KOPT-K1 (cell line): Measurements from ENCODE around the gene ZNF514.

Experiments
- H3K27ac ChIP-seq: fragments of 200-600 bp; sonication (generic); 2 replicates; pipeline ENCODE4 v1.5.1; 2016; ENCODE audit warnings: antibody characterized with exemption, mild to moderate bottlenecking, low read depth, low read length; ENCODE audit not compliant: poor library complexity, severe bottlenecking
- H3K36me3 ChIP-seq: fragments of 200-600 bp; sonication (generic); 2 replicates; pipeline ENCODE4 v1.5.1; 2017; ENCODE audit warnings: antibody characterized with exemption, mild to moderate bottlenecking, low read length, moderate library complexity; ENCODE audit not compliant: insufficient read depth
- H3K9me3 ChIP-seq: fragments of 200-600 bp; sonication (generic); 2 replicates; pipeline ENCODE4 v1.5.1; 2017; ENCODE audit warnings: antibody characterized with exemption, low read length, mild to moderate bottlenecking; ENCODE audit not compliant: insufficient read depth, poor library complexity, severe bottlenecking

The ZNF514 gene

GRCh38 chr2:95165371-95166064 is 5.9 kb upstream of the ZNF514 start, which contains the start of gene ZNF2:
TSS of gene ZNF2 (plus strand) at chr2:95165809. CDS start at chr2:95176227, 10,418 bp downstream.
- H3K9me3 ChIP-seq, result no peaks in the 10 kb centered on the region
- peak within 1 kb of the TSS; percentile 92 for H3K27ac ChIP-seq

GRCh38 chr2:95165030-95165370 is 5.4 kb upstream of the ZNF514 start:
- Histone ChIP-seq H3K9me3 (no peaks in the 10 kb centered on the region), H3K36me3 (no peaks in the 10 kb centered on the region), H3K27ac (peak overlapping the region; percentile 92)

More at GRCh38 chr2:95165371-95166064, 5.9 kb upstream of the ZNF514 start, which contains the start of gene ZNF2:
- H3K36me3 ChIP-seq, result no peaks in the 10 kb centered on the region

- H3K27ac ChIP-seq, result peak overlapping the region; percentile 43
- no peaks in the 10 kb centered on the region for H3K36me3 ChIP-seq
- no peaks in the 10 kb centered on the region for H3K9me3 ChIP-seq
These were observed 593 bp downstream of the ZNF514 start for GRCh38 chr2:95158891-95159619.

GRCh38 chr2:95158441-95158840 is 1.2 kb downstream of the ZNF514 start:
- Histone ChIP-seq H3K27ac (no peak overlapping the region), H3K9me3 (no peaks in the 10 kb centered on the region), H3K36me3 (no peaks in the 10 kb centered on the region)

GRCh38 chr2:95149397-95149984 is 10.2 kb downstream of the ZNF514 start:
- H3K36me3 ChIP-seq, result no peaks in the 10 kb centered on the region; the same call in 1 of the 2 replicates
- H3K9me3 ChIP-seq, result peaks cover 83% of the 10 kb centered on the region
- no peak overlapping the region for H3K27ac ChIP-seq

GRCh38 chr2:95143838-95144237 is 15.8 kb downstream of the ZNF514 start:
- Histone ChIP-seq H3K9me3 (peaks cover 87% of the 10 kb centered on the region), H3K27ac (no peak overlapping the region)

GRCh38 chr2:95138702-95139101 is 20.9 kb downstream of the ZNF514 start:
- H3K36me3 ChIP-seq, result no peaks in the 10 kb centered on the region
- peaks cover 56% of the 10 kb centered on the region for H3K9me3 ChIP-seq
- no peak overlapping the region for H3K27ac ChIP-seq

More at GRCh38 chr2:95143838-95144237, 15.8 kb downstream of the ZNF514 start:
- H3K36me3 ChIP-seq, result no peaks in the 10 kb centered on the region

GRCh38 chr2:95122197-95122551 is 37.5 kb downstream of the ZNF514 start:
- Histone ChIP-seq H3K9me3 (no peaks in the 10 kb centered on the region), H3K36me3 (peaks cover 26% of the 10 kb centered on the region), H3K27ac (peak overlapping the region; percentile 94)

GRCh38 chr2:95121407-95122196 is 38.0 kb downstream of the ZNF514 start, which contains the start of gene MRPS5:
TSS of gene MRPS5 (minus strand) at chr2:95121808. CDS start at chr2:95121791, 17 bp downstream.
- peak within 1 kb of the TSS; percentile 94 for H3K27ac ChIP-seq
- peaks cover 32% of the 10 kb centered on the region for H3K36me3 ChIP-seq
- no peaks in the 10 kb centered on the region for H3K9me3 ChIP-seq

- Histone ChIP-seq H3K9me3 (no peaks in the 10 kb centered on the region), H3K27ac (peak overlapping the region; percentile 94), H3K36me3 (peaks cover 36% of the 10 kb centered on the region)
These were observed 38.6 kb downstream of the ZNF514 start for GRCh38 chr2:95121093-95121406.

GRCh38 chr2:95115418-95115817 is 44.2 kb downstream of the ZNF514 start:
- peaks cover 89% of the 10 kb centered on the region for H3K36me3 ChIP-seq
- H3K9me3 ChIP-seq, result no peaks in the 10 kb centered on the region
- H3K27ac ChIP-seq, result no peak overlapping the region

- Histone ChIP-seq H3K9me3 (no peaks in the 10 kb centered on the region), H3K36me3 (peaks cover 96% of the 10 kb centered on the region), H3K27ac (no peak overlapping the region)
These were observed 46.2 kb downstream of the ZNF514 start for GRCh38 chr2:95113464-95113863.

- peaks cover 99% of the 10 kb centered on the region for H3K36me3 ChIP-seq
- no peak overlapping the region for H3K27ac ChIP-seq
- H3K9me3 ChIP-seq, result no peaks in the 10 kb centered on the region
These were observed 49.3 kb downstream of the ZNF514 start for GRCh38 chr2:95110395-95110794.

- Histone ChIP-seq H3K9me3 (no peaks in the 10 kb centered on the region), H3K36me3 (peaks cover 99% of the 10 kb centered on the region), H3K27ac (no peak overlapping the region)
These were observed 50.4 kb downstream of the ZNF514 start for GRCh38 chr2:95109260-95109659.

GRCh38 chr2:95106081-95106480 is 53.6 kb downstream of the ZNF514 start:
- no peaks in the 10 kb centered on the region for H3K9me3 ChIP-seq
- peaks cover 100% of the 10 kb centered on the region for H3K36me3 ChIP-seq

More at GRCh38 chr2:95106081-95106480, 53.6 kb downstream of the ZNF514 start:
- H3K27ac ChIP-seq, result no peak overlapping the region
